GM23248 (cell line): Measurements from ENCODE around the gene KNG1.

ENCODE experiments used
- EZH2 ChIP-seq: fragments of 200-600 bp; sonication (generic); IDR thresholded peaks from 2 replicates; pipeline ENCODE4 v1.6.1; 2018; ENCODE audit warnings: antibody characterized with exemption, mild to moderate bottlenecking; ENCODE audit not compliant: insufficient read depth, poor library complexity, severe bottlenecking
- EZH2phosphoT487 ChIP-seq: fragments of 200-600 bp; sonication (generic); IDR thresholded peaks from 2 replicates; pipeline ENCODE4 v1.6.1; 2018; ENCODE audit warnings: antibody characterized with exemption, moderate library complexity, mild to moderate bottlenecking, low read depth; ENCODE audit not compliant: insufficient read depth

- TF ChIP-seq EZH2: no peak
- no peak for TF ChIP-seq EZH2phosphoT487
Observed at GRCh38 chr3:186772701-186773417, 55.7 kb downstream of the KNG1 start.
